ENCODE measurements around the gene CRYL1. TPM values are rescaled to one million over a fixed set of nuclear protein-coding genes. Genes with fewer than 3 reads are reported as not detected.

CRYL1 gene
- total RNA-seq, 1 experiment from 2014 or later: 26.5 TPM

- no peaks in the 10 kb centered on the region for H4K20me1 ChIP-seq (ENCODE audit: insufficient read depth)
- POLR2A ChIA-PET: no interaction called here
- H3K4me2 ChIP-seq (ENCODE audit: low read length): no peak overlapping the region
- intact Hi-C loops (cut with micrococcal nuclease): no loop called here
- DNase-seq (ENCODE audit: low read depth, low spot score) (no peak), ATAC-seq (no peak)
- no peaks in the 10 kb centered on the region for H3K27me3 ChIP-seq (ENCODE audit: insufficient read depth, low read length)
- no TSS peak for BruUV-seq (replicated peaks)
- peaks cover 0 to 10% of the 10 kb centered on the region in 2 experiments; a peak in 2 of 4 replicates for H3K4me1 ChIP-seq (ENCODE audit: control insufficient read depth in 1 of 2, insufficient read depth in 2 of 2, low read length in 2 of 2)
- TF ChIP-seq EGR1 (IDR thresholded peaks at IDR 0.05; ENCODE audit: low read depth): no peak
- TF ChIP-seq TCF7L2 (IDR thresholded peaks at IDR 0.05; ENCODE audit: borderline replicate concordance, extremely low read depth, insufficient read depth, insufficient read length): no peak
- RAD21 ChIA-PET (ENCODE audit: low non-redundant PET in 1 of 2, low total read pairs in 2 of 2, uncharacterized antibody in 2 of 2, unreplicated experiment in 2 of 2): no interaction called here
- H3K9me2 ChIP-seq (ENCODE audit: insufficient read depth): no peaks in the 10 kb centered on the region
- no peaks in the 10 kb centered on the region for H3K36me3 ChIP-seq (ENCODE audit: control insufficient read depth in 1 of 2, insufficient read depth in 2 of 2, low read length in 2 of 2)
- H3K9me3 ChIP-seq (ENCODE audit: control insufficient read depth in 1 of 2, insufficient read depth in 1 of 2, low read depth in 1 of 2, low read length in 2 of 2): no peaks in the 10 kb centered on the region
- no peak overlapping the region for H3K9ac ChIP-seq (ENCODE audit: low read length)
- no peak overlapping the region for H3K4me3 ChIP-seq (replicated peaks in 1 of 2; ENCODE audit: low read depth in 1 of 2, low read length in 2 of 2)
- no peaks in the 10 kb centered on the region for H3K79me2 ChIP-seq (ENCODE audit: insufficient read depth, low read length)
- CTCF ChIA-PET: no interaction called here
- H3K27ac ChIP-seq (ENCODE audit: low read depth, low read length): no peak overlapping the region
- H2AFZ ChIP-seq (ENCODE audit: low read depth, low read length, poor library complexity, severe bottlenecking): no peak overlapping the region
Measured at GRCh38 chr13:20356444-20356843, 169.2 kb downstream of the CRYL1 start.

- BruUV-seq (replicated peaks): no TSS peak
- DNase-seq (ENCODE audit: low read depth, low spot score) (no peak), ATAC-seq (no peak)
- H3K36me3 ChIP-seq (ENCODE audit: control insufficient read depth in 1 of 2, insufficient read depth in 2 of 2, low read length in 2 of 2): no peaks in the 10 kb centered on the region
- no peaks in the 10 kb centered on the region for H3K79me2 ChIP-seq (ENCODE audit: insufficient read depth, low read length)
- H3K4me1 ChIP-seq (ENCODE audit: control insufficient read depth in 1 of 2, insufficient read depth in 2 of 2, low read length in 2 of 2): peaks cover 0 to 7% of the 10 kb centered on the region in 2 experiments; a peak in 1 of 4 replicates
- ChIA-PET POLR2A (no interaction called here), CTCF (no interaction called here), RAD21 (ENCODE audit: low non-redundant PET in 1 of 2, low total read pairs in 2 of 2, uncharacterized antibody in 2 of 2, unreplicated experiment in 2 of 2) (no interaction called here)
- H3K4me2 ChIP-seq (ENCODE audit: low read length): no peak overlapping the region
- no peak overlapping the region for H2AFZ ChIP-seq (ENCODE audit: low read depth, low read length, poor library complexity, severe bottlenecking)
- no peak overlapping the region for H3K27ac ChIP-seq (ENCODE audit: low read depth, low read length)
- H3K9me3 ChIP-seq (ENCODE audit: control insufficient read depth in 1 of 2, insufficient read depth in 1 of 2, low read depth in 1 of 2, low read length in 2 of 2): no peaks in the 10 kb centered on the region
- H3K9ac ChIP-seq (ENCODE audit: low read length): no peak overlapping the region
- no peaks in the 10 kb centered on the region for H3K27me3 ChIP-seq (ENCODE audit: insufficient read depth, low read length)
- intact Hi-C loops (cut with micrococcal nuclease): no loop called here
- no peaks in the 10 kb centered on the region for H4K20me1 ChIP-seq (ENCODE audit: insufficient read depth)
- TF ChIP-seq ZFX (IDR thresholded peaks at IDR 0.05): no peak
- no peak for TF ChIP-seq CBX3 (IDR thresholded peaks at IDR 0.05; ENCODE audit: low read depth)
- TF ChIP-seq FOSL1 (IDR thresholded peaks at IDR 0.05; ENCODE audit: low read depth): no peak
- TF ChIP-seq ZBTB33 (IDR thresholded peaks at IDR 0.05; ENCODE audit: extremely low read depth, insufficient replicate concordance, low read length): no peak
- no peak for TF ChIP-seq EZH2phosphoT487 (IDR thresholded peaks at IDR 0.05; ENCODE audit: borderline replicate concordance)
- no peak for TF ChIP-seq CEBPB (IDR thresholded peaks at IDR 0.05; ENCODE audit: low read depth)
- no peak for TF ChIP-seq JUND (IDR thresholded peaks at IDR 0.05)
- TF ChIP-seq TCF7L2 (IDR thresholded peaks at IDR 0.05; ENCODE audit: borderline replicate concordance, extremely low read depth, insufficient read depth, insufficient read length): no peak
- TF ChIP-seq ATF3 (IDR thresholded peaks at IDR 0.05): no peak
- no peak overlapping the region for H3K4me3 ChIP-seq (replicated peaks in 1 of 2; ENCODE audit: low read depth in 1 of 2, low read length in 2 of 2)
- H3K9me2 ChIP-seq (ENCODE audit: insufficient read depth): no peaks in the 10 kb centered on the region
Measured at GRCh38 chr13:20354722-20355121, 170.9 kb downstream of the CRYL1 start.

Data from HCT116 (cell line).